Effector memory CD8-positive, alpha-beta T cell (primary cell): ENCODE data around the gene CLPSL2.
"Not testable (repeated sequence)": the region's sequence is repeated elsewhere in the genome, so short reads cannot be mapped to it uniquely, and the experiment has no call there.

Experiments used
- ATAC-seq: fragments of 150-1000 bp; cut with Tn5 transposase; replicated peaks from 2 replicates; pipeline ENCODE4 v1.10.0; 2021; ENCODE audit warnings: mild to moderate bottlenecking, moderate library complexity
- DNase-seq, 3 experiments: peaks; one replicate each; pipeline ENCODE4 v3.0.0; 2021
- H3K27ac Mint-ChIP-seq, 2 donors: one replicate each; pipeline ENCODE4 v1.8.0; 2022; ENCODE audit warnings: mild to moderate bottlenecking in 2 of 2, mixed read lengths in 2 of 2, moderate library complexity in 2 of 2
- H3K27me3 Mint-ChIP-seq, 2 donors: one replicate each; pipeline ENCODE4 v1.8.0; 2022; ENCODE audit warnings: mixed read lengths in 2 of 2
- H3K36me3 Mint-ChIP-seq: one replicate; pipeline ENCODE4 v1.8.0; 2022; ENCODE audit warnings: mild to moderate bottlenecking, moderate library complexity, mixed read lengths; ENCODE audit not compliant: insufficient read depth
- H3K4me1 Mint-ChIP-seq, 2 donors: one replicate each; pipeline ENCODE4 v1.8.0; 2022; ENCODE audit warnings: low read depth in 2 of 2, mixed read lengths in 2 of 2
- H3K4me3 Mint-ChIP-seq, 2 donors: one replicate each; pipeline ENCODE4 v1.8.0; 2022; ENCODE audit warnings: mild to moderate bottlenecking in 2 of 2, mixed read lengths in 2 of 2, moderate library complexity in 2 of 2
- H3K9me3 Mint-ChIP-seq, 2 donors: one replicate each; pipeline ENCODE4 v1.8.0; 2022; ENCODE audit warnings: mixed read lengths in 2 of 2
- total RNA-seq, 9 experiments: gene quantifications; one replicate each; lab custom pipeline; 2026; lab: John Stamatoyannopoulos, UW

The CLPSL2 gene
- 0 to 0.06 (median 0) reads per million in 9 experiments for total RNA-seq

GRCh38 chr6:35776364-35777215 lies at the start of gene CLPSL2:
CLPSL2 (plus strand) TSS chr6:35776598; CDS start chr6:35776619, 21 bp downstream.
- ATAC-seq: peak; percentile 17
- no peak within 1 kb of the TSS for H3K27ac Mint-ChIP-seq

GRCh38 chr6:35727231-35727934 lies 49.0 kb upstream of the CLPSL2 start:
- H3K27me3 Mint-ChIP-seq: no peaks in the 10 kb centered on the region
- H3K36me3 Mint-ChIP-seq: peaks cover 19% of the 10 kb centered on the region
- peaks cover 49 to 75% of the 10 kb centered on the region in 2 donors for H3K4me1 Mint-ChIP-seq
- H3K9me3 Mint-ChIP-seq: no peaks in the 10 kb centered on the region
- DNase-seq (no peak), ATAC-seq (peak; percentile 16)
- H3K27ac Mint-ChIP-seq: peak overlapping the region; percentile 87 to 95
- peak overlapping the region; percentile 80 to 86 for H3K4me3 Mint-ChIP-seq

More at GRCh38 chr6:35776364-35777215, at the start of gene CLPSL2:
- Mint-ChIP-seq H3K4me3 (peak within 1 kb of the TSS; percentile 63 to 71), H3K9me3 (no peaks in the 10 kb centered on the region), H3K36me3 (no peaks in the 10 kb centered on the region), H3K4me1 (peaks cover 7% of the 10 kb centered on the region in 2 donors), H3K27me3 (peaks cover 35 to 68% of the 10 kb centered on the region in 2 donors)
- no peak for DNase-seq

GRCh38 chr6:35727935-35728682 lies 48.3 kb upstream of the CLPSL2 start:
- Mint-ChIP-seq H3K9me3 (no peaks in the 10 kb centered on the region), H3K36me3 (peaks cover 19% of the 10 kb centered on the region), H3K4me3 (peak overlapping the region; percentile 80 to 86), H3K4me1 (peaks cover 56 to 83% of the 10 kb centered on the region in 2 donors), H3K27ac (peak overlapping the region; percentile 87 to 95), H3K27me3 (no peaks in the 10 kb centered on the region)
- ATAC-seq (peak; percentile 70), DNase-seq (peak; percentile 80 to 87 (median 80))

- Mint-ChIP-seq H3K4me1 (peaks cover 58 to 78% of the 10 kb centered on the region in 2 donors), H3K27me3 (no peaks in the 10 kb centered on the region), H3K36me3 (peaks cover 19% of the 10 kb centered on the region), H3K27ac (peak overlapping the region; percentile 87 to 95), H3K9me3 (no peaks in the 10 kb centered on the region), H3K4me3 (peak overlapping the region; percentile 80 to 86)
- DNase-seq (peak in 1 of 3 experiments; percentile 27), ATAC-seq (no peak)
These were observed 47.4 kb upstream of the CLPSL2 start for GRCh38 chr6:35728683-35729678.

- peaks cover 55 to 74% of the 10 kb centered on the region in 2 donors for H3K4me1 Mint-ChIP-seq
- H3K27ac Mint-ChIP-seq: peak overlapping the region; percentile 87 to 95
- H3K4me3 Mint-ChIP-seq: peak overlapping the region; percentile 80 to 86
- ATAC-seq (no peak), DNase-seq (no peak)
- no peaks in the 10 kb centered on the region for H3K9me3 Mint-ChIP-seq
- peaks cover 19% of the 10 kb centered on the region for H3K36me3 Mint-ChIP-seq
- H3K27me3 Mint-ChIP-seq: no peaks in the 10 kb centered on the region
These were observed 46.7 kb upstream of the CLPSL2 start for GRCh38 chr6:35729722-35730121.

GRCh38 chr6:35730745-35731413 lies 45.5 kb upstream of the CLPSL2 start:
- H3K27ac Mint-ChIP-seq: peak overlapping the region; percentile 90 to 95
- H3K4me1 Mint-ChIP-seq: peaks cover 57 to 68% of the 10 kb centered on the region in 2 donors
- no peaks in the 10 kb centered on the region for H3K27me3 Mint-ChIP-seq
- H3K4me3 Mint-ChIP-seq: peak overlapping the region; percentile 86 to 87
- DNase-seq (no peak), ATAC-seq (no peak)
- no peaks in the 10 kb centered on the region for H3K9me3 Mint-ChIP-seq
- H3K36me3 Mint-ChIP-seq: peaks cover 17% of the 10 kb centered on the region

GRCh38 chr6:35731414-35731735 lies 45.0 kb upstream of the CLPSL2 start:
- H3K9me3 Mint-ChIP-seq: no peaks in the 10 kb centered on the region
- peaks cover 58 to 67% of the 10 kb centered on the region in 2 donors for H3K4me1 Mint-ChIP-seq
- peak overlapping the region; percentile 90 to 95 for H3K27ac Mint-ChIP-seq
- peak; percentile 45 for ATAC-seq
- peak; percentile 89 to 94 (median 93) for DNase-seq
- no peaks in the 10 kb centered on the region for H3K27me3 Mint-ChIP-seq
- peak overlapping the region; percentile 86 to 87 for H3K4me3 Mint-ChIP-seq
- peaks cover 14% of the 10 kb centered on the region for H3K36me3 Mint-ChIP-seq

GRCh38 chr6:35731736-35732532 lies 44.5 kb upstream of the CLPSL2 start:
- peak; percentile 54 for ATAC-seq
- peaks cover 53 to 63% of the 10 kb centered on the region in 2 donors for H3K4me1 Mint-ChIP-seq

GRCh38 chr6:35733633-35734032 lies 42.8 kb upstream of the CLPSL2 start:
- Mint-ChIP-seq H3K4me3 (no peak overlapping the region), H3K36me3 (peaks cover 5% of the 10 kb centered on the region), H3K27me3 (no peaks in the 10 kb centered on the region), H3K9me3 (no peaks in the 10 kb centered on the region), H3K4me1 (peaks cover 48 to 57% of the 10 kb centered on the region in 2 donors), H3K27ac (no peak overlapping the region)
- ATAC-seq: no peak
- DNase-seq: no peak

More at GRCh38 chr6:35731736-35732532, 44.5 kb upstream of the CLPSL2 start:
- H3K4me3 Mint-ChIP-seq: peak overlapping the region; percentile 86 to 87
- H3K36me3 Mint-ChIP-seq: peaks cover 10% of the 10 kb centered on the region
- DNase-seq: peak; percentile 89 to 92 (median 91)
- H3K27me3 Mint-ChIP-seq: no peaks in the 10 kb centered on the region
- peak overlapping the region; percentile 90 to 95 for H3K27ac Mint-ChIP-seq
- H3K9me3 Mint-ChIP-seq: no peaks in the 10 kb centered on the region

GRCh38 chr6:35734319-35734718 lies 42.1 kb upstream of the CLPSL2 start:
- H3K27me3 Mint-ChIP-seq, DNase-seq, H3K36me3 Mint-ChIP-seq, H3K4me3 Mint-ChIP-seq, H3K27ac Mint-ChIP-seq, H3K9me3 Mint-ChIP-seq, ATAC-seq: not testable (repeated sequence)
- peaks cover 42 to 50% of the 10 kb centered on the region in 2 donors for H3K4me1 Mint-ChIP-seq

- ATAC-seq: no peak
- no peak overlapping the region for H3K4me3 Mint-ChIP-seq
- no peaks in the 10 kb centered on the region for H3K9me3 Mint-ChIP-seq
- no peak for DNase-seq
- H3K27me3 Mint-ChIP-seq: no peaks in the 10 kb centered on the region
- no peak overlapping the region for H3K27ac Mint-ChIP-seq
- H3K4me1 Mint-ChIP-seq: peaks cover 36 to 39% of the 10 kb centered on the region in 2 donors
- peaks cover 8% of the 10 kb centered on the region for H3K36me3 Mint-ChIP-seq
These were observed 40.9 kb upstream of the CLPSL2 start for GRCh38 chr6:35735452-35735851.
